Neural crest cell (in vitro differentiated cells): ENCODE results near the gene SLC25A1. TPM values are rescaled to one million over a fixed set of nuclear protein-coding genes. Genes with fewer than 3 reads are reported as not detected.

Source experiments
- DNase-seq: peaks from one replicate; pipeline ENCODE4 v3.0.0; 2021; ENCODE audit warnings: low read depth, mixed read lengths, low spot score
- H3K27ac Mint-ChIP-seq: one replicate; pipeline ENCODE4 v1.8.0; 2021; ENCODE audit warnings: mild to moderate bottlenecking, mixed read lengths; ENCODE audit not compliant: unreplicated experiment
- H3K27me3 Mint-ChIP-seq: 2 replicates; pipeline ENCODE4 v1.8.0; 2021; ENCODE audit warnings: low read depth, mild to moderate bottlenecking, mixed read lengths
- H3K36me3 Mint-ChIP-seq: 2 replicates; pipeline ENCODE4 v1.8.0; 2021; ENCODE audit warnings: low read depth, mild to moderate bottlenecking, mixed read lengths
- H3K4me1 Mint-ChIP-seq: 2 replicates; pipeline ENCODE4 v1.8.0; 2021; ENCODE audit warnings: mixed read lengths
- H3K4me3 Mint-ChIP-seq: one replicate; pipeline ENCODE4 v1.8.0; 2021; ENCODE audit warnings: mild to moderate bottlenecking, mixed read lengths
- H3K9me3 Mint-ChIP-seq: 2 replicates; pipeline ENCODE4 v1.8.0; 2021; ENCODE audit warnings: mixed read lengths
- total RNA-seq: library from RNA; stranded (reverse); gene quantifications from 2 replicates; pipeline ENCODE4 v1.2.1, GENCODE V29; 2021
- TF ChIP-seq, protein P1 (sequence below): fragments of 200-600 bp; sonication (generic); conservative IDR thresholded peaks from 2 replicates; pipeline ENCODE4 v1.5.0; 2021; ENCODE audit warnings: antibody characterized with exemption, mild to moderate bottlenecking

Gene SLC25A1
- total RNA-seq, 1 donor from 2014 or later: 173 TPM

DNA sequence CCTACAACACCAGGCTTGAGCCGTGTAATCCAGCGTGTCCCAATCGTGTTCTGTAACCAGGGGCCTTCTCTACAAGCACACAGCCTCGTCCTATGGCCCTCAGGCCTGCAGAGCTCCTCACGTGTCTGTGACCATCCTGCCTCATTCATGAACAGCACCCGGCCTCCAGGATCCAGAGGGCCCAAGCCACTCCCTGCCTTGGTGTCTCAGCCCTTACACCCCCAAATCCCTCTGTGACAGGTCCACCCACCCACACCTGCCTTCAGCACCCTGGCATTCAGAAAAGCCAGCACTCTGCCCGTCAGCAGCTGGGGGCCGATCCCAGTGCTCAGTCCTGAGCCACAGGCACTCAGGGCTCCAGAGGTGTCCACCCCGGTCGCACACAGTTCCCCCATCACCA is 41.6 kb downstream of the SLC25A1 start:
- TF ChIP-seq, protein P1, sequence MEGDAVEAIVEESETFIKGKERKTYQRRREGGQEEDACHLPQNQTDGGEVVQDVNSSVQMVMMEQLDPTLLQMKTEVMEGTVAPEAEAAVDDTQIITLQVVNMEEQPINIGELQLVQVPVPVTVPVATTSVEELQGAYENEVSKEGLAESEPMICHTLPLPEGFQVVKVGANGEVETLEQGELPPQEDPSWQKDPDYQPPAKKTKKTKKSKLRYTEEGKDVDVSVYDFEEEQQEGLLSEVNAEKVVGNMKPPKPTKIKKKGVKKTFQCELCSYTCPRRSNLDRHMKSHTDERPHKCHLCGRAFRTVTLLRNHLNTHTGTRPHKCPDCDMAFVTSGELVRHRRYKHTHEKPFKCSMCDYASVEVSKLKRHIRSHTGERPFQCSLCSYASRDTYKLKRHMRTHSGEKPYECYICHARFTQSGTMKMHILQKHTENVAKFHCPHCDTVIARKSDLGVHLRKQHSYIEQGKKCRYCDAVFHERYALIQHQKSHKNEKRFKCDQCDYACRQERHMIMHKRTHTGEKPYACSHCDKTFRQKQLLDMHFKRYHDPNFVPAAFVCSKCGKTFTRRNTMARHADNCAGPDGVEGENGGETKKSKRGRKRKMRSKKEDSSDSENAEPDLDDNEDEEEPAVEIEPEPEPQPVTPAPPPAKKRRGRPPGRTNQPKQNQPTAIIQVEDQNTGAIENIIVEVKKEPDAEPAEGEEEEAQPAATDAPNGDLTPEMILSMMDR: no peak
- H3K4me3 Mint-ChIP-seq: no peak overlapping the region
- peaks cover 11% of the 10 kb centered on the region for H3K36me3 Mint-ChIP-seq
- H3K27me3 Mint-ChIP-seq: no peaks in the 10 kb centered on the region
- H3K4me1 Mint-ChIP-seq: no peaks in the 10 kb centered on the region
- no peaks in the 10 kb centered on the region for H3K9me3 Mint-ChIP-seq
- DNase-seq: no peak
- H3K27ac Mint-ChIP-seq: no peak overlapping the region

DNA sequence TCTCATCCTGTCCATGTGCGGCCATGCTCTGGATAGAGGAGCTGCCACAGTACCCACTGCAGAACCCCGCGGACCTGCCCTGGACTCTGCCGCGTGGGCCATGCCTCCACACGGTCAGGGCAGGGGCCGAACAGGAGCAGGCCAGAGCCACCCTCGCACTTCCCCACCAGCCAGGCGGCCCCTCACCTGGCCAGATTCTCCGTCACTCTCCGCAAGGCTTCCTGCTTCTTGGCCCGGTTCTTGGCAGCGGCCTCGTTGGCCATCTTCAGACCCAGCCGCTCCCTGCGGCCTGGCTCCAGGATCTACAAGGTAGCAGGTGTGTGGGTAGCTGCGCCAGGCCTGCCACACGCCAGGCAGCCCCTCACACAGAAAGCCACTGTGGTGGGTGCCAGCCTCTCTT is 43.7 kb downstream of the SLC25A1 start:
- no peaks in the 10 kb centered on the region for H3K27me3 Mint-ChIP-seq

DNA sequence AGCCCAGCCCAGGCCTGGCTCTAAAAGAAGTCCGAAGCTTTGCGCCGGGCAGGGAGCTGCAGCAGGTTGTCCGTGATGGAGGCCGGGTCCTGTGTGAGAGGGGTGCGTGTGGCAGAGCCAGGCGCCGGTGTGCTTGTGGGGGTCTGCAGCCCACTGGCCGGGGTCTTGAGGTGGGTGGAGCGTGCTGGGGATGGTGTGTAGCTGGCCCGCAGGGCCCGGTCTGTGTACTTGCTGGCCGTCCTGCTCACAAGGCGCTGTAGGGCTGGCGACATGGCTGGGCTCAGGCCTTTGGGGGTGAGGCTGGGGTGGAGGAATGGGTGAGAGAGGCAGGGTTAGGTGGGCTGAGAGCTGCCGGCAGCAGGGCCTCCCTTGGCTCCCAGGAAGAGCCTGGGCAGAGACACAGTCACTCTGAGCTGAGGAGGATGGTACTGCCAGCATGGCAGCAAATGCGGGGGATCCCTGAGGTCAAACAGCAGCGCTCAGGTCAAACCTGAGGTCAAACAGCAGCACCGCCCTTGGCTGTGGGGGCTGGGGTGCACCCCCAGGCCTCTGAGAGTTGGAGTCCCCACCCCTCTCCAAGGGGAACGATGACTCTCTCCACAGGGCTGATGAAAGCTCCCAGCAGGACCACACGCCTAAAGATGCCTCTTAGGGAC is 44.2 kb downstream of the SLC25A1 start:
- no peak overlapping the region for H3K27ac Mint-ChIP-seq
- H3K4me3 Mint-ChIP-seq: no peak overlapping the region
- TF ChIP-seq, protein P1: no peak
- DNase-seq: no peak
- H3K36me3 Mint-ChIP-seq: peaks cover 11% of the 10 kb centered on the region
- no peaks in the 10 kb centered on the region for H3K9me3 Mint-ChIP-seq
- H3K4me1 Mint-ChIP-seq: no peaks in the 10 kb centered on the region
- no peaks in the 10 kb centered on the region for H3K27me3 Mint-ChIP-seq

More for the DNA sequence above, 43.7 kb downstream of the SLC25A1 start:
- TF ChIP-seq, protein P1: no peak
- H3K4me1 Mint-ChIP-seq: no peaks in the 10 kb centered on the region
- no peak overlapping the region for H3K27ac Mint-ChIP-seq
- peaks cover 11% of the 10 kb centered on the region for H3K36me3 Mint-ChIP-seq
- H3K9me3 Mint-ChIP-seq: no peaks in the 10 kb centered on the region
- H3K4me3 Mint-ChIP-seq: no peak overlapping the region
- DNase-seq: no peak

DNA sequence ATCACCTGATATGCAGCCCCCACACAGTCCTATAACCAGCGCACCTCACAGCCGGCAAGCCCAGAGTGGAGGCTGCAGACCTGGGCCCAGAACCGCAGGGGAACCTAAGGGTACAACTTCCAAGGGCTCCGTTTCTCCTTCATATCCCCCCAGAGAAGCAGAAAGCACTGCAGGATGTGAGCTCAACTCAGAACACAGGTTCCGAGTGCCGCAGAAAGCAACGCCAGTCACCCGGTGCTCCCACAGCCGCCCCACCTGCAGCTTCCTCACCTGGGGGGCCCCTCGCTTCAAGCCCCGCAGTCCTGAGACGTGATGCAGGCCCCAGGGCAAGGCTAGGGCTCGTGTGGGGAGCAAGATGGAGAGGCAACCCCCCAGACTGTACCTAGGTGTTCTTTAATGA is 45.0 kb downstream of the SLC25A1 start:
- H3K4me1 Mint-ChIP-seq: no peaks in the 10 kb centered on the region
- H3K4me3 Mint-ChIP-seq: no peak overlapping the region
- no peak overlapping the region for H3K27ac Mint-ChIP-seq
- no peaks in the 10 kb centered on the region for H3K27me3 Mint-ChIP-seq
- H3K36me3 Mint-ChIP-seq: peaks cover 11% of the 10 kb centered on the region
- TF ChIP-seq, protein P1: no peak
- no peaks in the 10 kb centered on the region for H3K9me3 Mint-ChIP-seq
- no peak for DNase-seq

DNA sequence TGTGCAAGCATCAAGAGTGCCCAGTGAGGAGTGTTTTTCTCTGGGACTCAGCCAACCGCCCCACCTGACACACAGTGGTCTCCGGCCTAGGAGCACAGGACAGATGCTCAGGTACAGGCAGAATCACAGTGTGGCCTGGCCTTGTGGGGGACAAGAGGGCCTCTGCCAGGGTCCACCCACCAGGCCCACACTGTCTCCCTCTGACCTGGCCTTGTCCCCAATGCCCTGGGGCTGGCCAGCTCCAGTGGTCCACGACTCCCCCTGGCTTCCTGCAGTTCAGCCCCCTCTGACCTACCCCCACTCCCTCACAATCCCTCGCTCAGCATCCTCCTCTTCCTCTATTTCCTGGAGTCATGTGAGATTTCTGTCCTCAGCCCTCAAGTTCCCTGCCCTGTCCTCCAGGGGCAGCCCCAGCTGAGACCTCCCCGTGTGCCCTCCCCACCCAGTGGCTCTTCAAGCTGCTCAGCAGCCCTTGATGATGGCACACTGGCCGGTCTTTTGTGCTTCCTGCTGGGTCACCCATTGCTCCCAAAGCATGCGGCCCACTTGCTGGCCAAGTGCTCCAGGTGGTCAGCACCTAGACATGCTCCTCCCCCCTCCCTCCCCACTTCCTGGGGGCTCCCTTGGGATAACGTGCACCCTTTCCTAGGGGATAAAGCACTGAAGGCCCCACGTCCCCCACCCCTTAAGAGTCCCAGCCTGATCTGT is 45.7 kb downstream of the SLC25A1 start:
- Mint-ChIP-seq H3K4me3 (no peak overlapping the region), H3K9me3 (no peaks in the 10 kb centered on the region)

More for the DNA sequence above, 45.7 kb downstream of the SLC25A1 start:
- Mint-ChIP-seq H3K36me3 (peaks cover 11% of the 10 kb centered on the region), H3K27ac (no peak overlapping the region), H3K4me1 (no peaks in the 10 kb centered on the region), H3K27me3 (no peaks in the 10 kb centered on the region)
- DNase-seq: no peak
- TF ChIP-seq, protein P1: no peak
